ENCODE data around the gene SPI1.

DNA sequence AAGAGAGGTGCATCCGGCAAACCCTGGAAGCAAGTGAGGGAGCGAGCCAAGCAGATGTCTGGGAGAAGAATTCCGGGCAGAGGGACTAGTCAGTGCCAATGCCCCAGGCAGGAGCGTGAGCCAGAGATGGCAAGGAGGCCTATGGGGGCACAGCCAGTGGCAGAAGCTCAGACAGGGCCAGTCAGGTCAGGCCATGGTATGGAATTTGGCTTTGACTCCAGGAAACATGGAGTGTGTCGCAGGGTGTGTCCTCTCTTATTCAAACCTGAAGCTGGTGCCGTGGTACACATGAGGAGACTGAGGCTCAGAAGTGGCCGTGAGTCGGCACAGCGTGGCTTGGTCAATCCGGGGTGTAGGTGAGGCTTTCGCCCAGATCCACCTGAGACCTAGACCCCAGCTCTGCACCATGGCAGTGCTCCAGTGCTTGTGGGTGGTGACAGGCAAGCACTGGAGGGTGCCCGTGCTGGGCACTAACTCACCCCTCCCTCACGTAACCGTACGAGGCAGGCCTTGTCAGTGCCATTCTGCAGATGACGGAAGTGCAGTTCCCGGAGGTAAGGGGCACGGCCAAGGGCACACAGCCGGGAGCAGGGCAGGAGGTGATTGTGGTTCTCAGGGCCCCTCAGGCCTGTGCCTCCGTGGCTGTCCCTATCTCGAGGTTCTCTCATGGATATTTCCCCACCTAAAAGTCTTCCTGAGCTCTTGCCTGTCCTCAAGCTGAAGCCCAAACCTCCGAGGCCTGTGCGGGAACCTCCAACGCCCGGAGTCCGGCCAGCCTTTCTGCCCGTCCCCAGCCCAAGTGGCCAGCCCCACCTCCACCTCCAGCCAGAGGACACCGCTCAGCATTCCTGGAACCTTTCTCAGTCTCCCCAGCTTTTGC is 10.6 kb upstream of the SPI1 start:
- no peak for TF ChIP-seq POLR2AphosphoS5 (IDR thresholded peaks at IDR 0.05)
- TF ChIP-seq, protein P1, sequence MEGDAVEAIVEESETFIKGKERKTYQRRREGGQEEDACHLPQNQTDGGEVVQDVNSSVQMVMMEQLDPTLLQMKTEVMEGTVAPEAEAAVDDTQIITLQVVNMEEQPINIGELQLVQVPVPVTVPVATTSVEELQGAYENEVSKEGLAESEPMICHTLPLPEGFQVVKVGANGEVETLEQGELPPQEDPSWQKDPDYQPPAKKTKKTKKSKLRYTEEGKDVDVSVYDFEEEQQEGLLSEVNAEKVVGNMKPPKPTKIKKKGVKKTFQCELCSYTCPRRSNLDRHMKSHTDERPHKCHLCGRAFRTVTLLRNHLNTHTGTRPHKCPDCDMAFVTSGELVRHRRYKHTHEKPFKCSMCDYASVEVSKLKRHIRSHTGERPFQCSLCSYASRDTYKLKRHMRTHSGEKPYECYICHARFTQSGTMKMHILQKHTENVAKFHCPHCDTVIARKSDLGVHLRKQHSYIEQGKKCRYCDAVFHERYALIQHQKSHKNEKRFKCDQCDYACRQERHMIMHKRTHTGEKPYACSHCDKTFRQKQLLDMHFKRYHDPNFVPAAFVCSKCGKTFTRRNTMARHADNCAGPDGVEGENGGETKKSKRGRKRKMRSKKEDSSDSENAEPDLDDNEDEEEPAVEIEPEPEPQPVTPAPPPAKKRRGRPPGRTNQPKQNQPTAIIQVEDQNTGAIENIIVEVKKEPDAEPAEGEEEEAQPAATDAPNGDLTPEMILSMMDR (IDR thresholded peaks at IDR 0.05) = no peak

Data from breast epithelium (tissue), 3 donors.